Suppressor macrophage treated with lipopolysaccharide for 1 hour (primary cell): Measurements from ENCODE around the gene MAPKAP1.

Experiments
- DNase-seq, 3 donors: peaks; one replicate each; pipeline ENCODE4 v3.0.0-alpha.2; 2020 to 2022

Gene MAPKAP1

GRCh38 chr9:125472926-125473701 lies 233.9 kb downstream of the MAPKAP1 start:
- DNase-seq = no peak

- DNase-seq = no peak
Measured at GRCh38 chr9:125472562-125472925, 234.5 kb downstream of the MAPKAP1 start.

GRCh38 chr9:125470767-125471580 lies 236.0 kb downstream of the MAPKAP1 start:
- no peak for DNase-seq

GRCh38 chr9:125470189-125470588 lies 236.8 kb downstream of the MAPKAP1 start:
- DNase-seq = no peak

- no peak for DNase-seq
Measured at GRCh38 chr9:125468646-125469045, 238.4 kb downstream of the MAPKAP1 start.

- DNase-seq = no peak
Measured at GRCh38 chr9:125467116-125467740, 239.8 kb downstream of the MAPKAP1 start.

GRCh38 chr9:125466411-125466810 lies 240.6 kb downstream of the MAPKAP1 start:
- DNase-seq = no peak

GRCh38 chr9:125464591-125465385 lies 242.2 kb downstream of the MAPKAP1 start:
- no peak for DNase-seq

GRCh38 chr9:125463926-125464325 lies 243.1 kb downstream of the MAPKAP1 start:
- DNase-seq = no peak

GRCh38 chr9:125462861-125463291 lies 244.1 kb downstream of the MAPKAP1 start:
- no peak for DNase-seq

GRCh38 chr9:125461636-125462190 lies 245.3 kb downstream of the MAPKAP1 start:
- no peak for DNase-seq

- no peak for DNase-seq
Measured at GRCh38 chr9:125460883-125461635, 245.9 kb downstream of the MAPKAP1 start.

- DNase-seq = no peak
Measured at GRCh38 chr9:125460346-125460745, 246.7 kb downstream of the MAPKAP1 start.

- DNase-seq = no peak
Measured at GRCh38 chr9:125457357-125457756, 249.7 kb downstream of the MAPKAP1 start.

GRCh38 chr9:125455876-125456275 lies 251.1 kb downstream of the MAPKAP1 start:
- no peak for DNase-seq

- no peak for DNase-seq
Measured at GRCh38 chr9:125455132-125455531, 251.9 kb downstream of the MAPKAP1 start.

- no peak for DNase-seq
Measured at GRCh38 chr9:125447202-125447802, 259.7 kb downstream of the MAPKAP1 start.

- no peak for DNase-seq
Measured at GRCh38 chr9:125446561-125447094, 260.4 kb downstream of the MAPKAP1 start.

GRCh38 chr9:125444956-125445506 lies 262.0 kb downstream of the MAPKAP1 start:
- DNase-seq = no peak

- DNase-seq = no peak
Measured at GRCh38 chr9:125444166-125444565, 262.8 kb downstream of the MAPKAP1 start.

- no peak for DNase-seq
Measured at GRCh38 chr9:125443367-125443766, 263.6 kb downstream of the MAPKAP1 start.
